Measurements from ENCODE around the gene CLDN3.

DNA sequence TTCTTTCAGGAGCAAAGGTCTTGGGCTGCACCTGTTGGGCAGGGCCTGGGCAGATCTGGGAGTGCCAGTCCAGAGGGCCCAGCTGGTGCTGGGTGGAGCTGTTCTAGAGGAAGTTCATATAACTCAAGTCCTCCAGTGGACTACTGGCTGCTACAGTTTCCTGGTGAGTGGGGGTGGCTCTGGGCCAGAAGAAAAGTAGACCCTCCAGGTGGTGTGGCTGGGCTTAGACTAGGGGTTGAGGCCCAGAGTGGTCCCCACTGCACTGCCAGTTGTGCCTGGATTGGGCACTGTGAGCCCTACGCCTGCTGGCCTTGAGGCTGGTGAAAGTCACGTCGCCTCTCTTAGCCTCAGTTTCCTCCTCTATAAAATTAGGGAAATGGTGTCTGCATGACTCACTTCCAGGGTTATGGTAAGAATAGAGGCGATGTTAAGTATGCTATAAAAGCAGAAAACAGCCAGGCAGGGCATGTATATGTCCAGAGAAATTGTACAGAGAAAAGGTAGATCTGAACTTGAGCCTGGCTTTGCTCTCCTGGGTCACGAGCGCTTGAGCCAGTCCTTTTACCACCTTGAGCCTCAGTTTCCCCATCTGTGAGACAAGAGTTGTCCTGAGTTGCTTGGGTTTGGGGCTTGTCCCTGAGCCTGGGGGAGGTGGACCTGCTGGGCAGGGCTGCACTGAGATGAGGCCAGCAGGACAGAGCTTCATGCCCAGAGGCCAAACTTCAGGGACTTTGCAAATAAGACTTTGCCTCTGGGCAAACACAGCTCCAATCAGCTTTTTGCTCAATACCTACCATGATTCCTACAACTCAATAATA is 3.8 kb upstream of the CLDN3 start:
- TF ChIP-seq, protein P1, sequence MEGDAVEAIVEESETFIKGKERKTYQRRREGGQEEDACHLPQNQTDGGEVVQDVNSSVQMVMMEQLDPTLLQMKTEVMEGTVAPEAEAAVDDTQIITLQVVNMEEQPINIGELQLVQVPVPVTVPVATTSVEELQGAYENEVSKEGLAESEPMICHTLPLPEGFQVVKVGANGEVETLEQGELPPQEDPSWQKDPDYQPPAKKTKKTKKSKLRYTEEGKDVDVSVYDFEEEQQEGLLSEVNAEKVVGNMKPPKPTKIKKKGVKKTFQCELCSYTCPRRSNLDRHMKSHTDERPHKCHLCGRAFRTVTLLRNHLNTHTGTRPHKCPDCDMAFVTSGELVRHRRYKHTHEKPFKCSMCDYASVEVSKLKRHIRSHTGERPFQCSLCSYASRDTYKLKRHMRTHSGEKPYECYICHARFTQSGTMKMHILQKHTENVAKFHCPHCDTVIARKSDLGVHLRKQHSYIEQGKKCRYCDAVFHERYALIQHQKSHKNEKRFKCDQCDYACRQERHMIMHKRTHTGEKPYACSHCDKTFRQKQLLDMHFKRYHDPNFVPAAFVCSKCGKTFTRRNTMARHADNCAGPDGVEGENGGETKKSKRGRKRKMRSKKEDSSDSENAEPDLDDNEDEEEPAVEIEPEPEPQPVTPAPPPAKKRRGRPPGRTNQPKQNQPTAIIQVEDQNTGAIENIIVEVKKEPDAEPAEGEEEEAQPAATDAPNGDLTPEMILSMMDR (IDR thresholded peaks at IDR 0.05; ENCODE audit: borderline replicate concordance, extremely low read depth, low read length, poor library complexity, severe bottlenecking) = no peak
- no peak for TF ChIP-seq EZH2 (IDR thresholded peaks at IDR 0.05; ENCODE audit: borderline replicate concordance, low read depth, low read length, severe bottlenecking)

All from DND-41 (cell line).